Effector CD4-positive, alpha-beta T cell (primary cell): Measurements from ENCODE around the gene KCNK17. TPM values are rescaled to one million over a fixed set of nuclear protein-coding genes. Genes with fewer than 3 reads are reported as not detected.
A peak's percentile ranks its signal among the peaks of the same experiment; 100 is the strongest.

ENCODE experiments used
- DNase-seq: peaks from one replicate; pipeline ENCODE4 v3.0.0-alpha.2; 2020
- total RNA-seq: gene quantifications from one replicate; lab custom pipeline; 2026; lab: John Stamatoyannopoulos, UW

The KCNK17 gene
- total RNA-seq, result not detected

- DNase-seq, result no peak
These were observed at the start of gene KCNK17 for GRCh38 chr6:39314273-39314795. Gene KCNK17 (minus strand): TSS chr6:39314419. CDS start chr6:39314320, 99 bp downstream.

DNA sequence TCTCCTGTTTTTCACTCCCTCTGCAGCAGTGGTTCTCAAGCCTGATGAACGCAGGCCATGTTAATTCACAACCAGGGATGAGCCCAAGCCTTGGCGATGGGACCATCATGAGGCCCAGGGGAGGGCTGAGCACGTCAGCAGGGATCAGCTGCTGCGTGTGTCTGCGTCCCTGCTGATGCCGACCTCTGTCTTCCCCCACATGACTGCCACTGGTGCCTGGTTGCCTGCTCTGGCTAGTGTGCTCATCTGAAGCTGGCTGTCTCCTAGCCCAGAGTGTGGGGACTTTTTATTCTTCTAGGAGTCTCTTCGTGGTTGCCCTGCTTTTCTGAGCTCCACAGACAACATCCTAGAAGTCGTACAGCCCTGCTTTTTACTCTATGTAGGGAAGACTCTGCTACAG lies 49.1 kb upstream of the KCNK17 start:
- DNase-seq, result no peak

GRCh38 chr6:39362487-39362865 lies 48.3 kb upstream of the KCNK17 start:
- no peak for DNase-seq

GRCh38 chr6:39361657-39362486 lies 47.7 kb upstream of the KCNK17 start:
- DNase-seq, result no peak

DNA sequence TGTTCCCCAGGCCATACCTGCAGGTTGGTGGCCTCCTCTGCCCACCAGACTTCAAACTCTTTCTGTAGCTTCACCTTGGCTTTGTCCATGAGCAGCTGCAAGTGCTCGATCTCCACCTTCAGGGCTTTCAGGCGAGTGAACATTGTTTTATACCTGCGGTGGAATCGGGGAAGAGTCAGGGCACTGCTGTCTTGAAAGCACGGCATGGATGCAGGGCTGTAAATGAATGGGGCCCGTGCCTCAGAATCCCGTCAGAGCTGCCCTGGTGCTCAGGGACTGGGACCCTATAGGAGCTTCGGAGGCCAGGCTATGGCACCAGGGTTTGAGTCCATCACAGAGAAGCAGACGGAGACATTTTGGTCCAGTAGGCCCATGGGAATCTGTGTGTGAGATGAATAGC lies 46.2 kb upstream of the KCNK17 start:
- no peak for DNase-seq

- DNase-seq, result no peak
These were observed 43.9 kb upstream of the KCNK17 start for GRCh38 chr6:39357998-39358686.

DNA sequence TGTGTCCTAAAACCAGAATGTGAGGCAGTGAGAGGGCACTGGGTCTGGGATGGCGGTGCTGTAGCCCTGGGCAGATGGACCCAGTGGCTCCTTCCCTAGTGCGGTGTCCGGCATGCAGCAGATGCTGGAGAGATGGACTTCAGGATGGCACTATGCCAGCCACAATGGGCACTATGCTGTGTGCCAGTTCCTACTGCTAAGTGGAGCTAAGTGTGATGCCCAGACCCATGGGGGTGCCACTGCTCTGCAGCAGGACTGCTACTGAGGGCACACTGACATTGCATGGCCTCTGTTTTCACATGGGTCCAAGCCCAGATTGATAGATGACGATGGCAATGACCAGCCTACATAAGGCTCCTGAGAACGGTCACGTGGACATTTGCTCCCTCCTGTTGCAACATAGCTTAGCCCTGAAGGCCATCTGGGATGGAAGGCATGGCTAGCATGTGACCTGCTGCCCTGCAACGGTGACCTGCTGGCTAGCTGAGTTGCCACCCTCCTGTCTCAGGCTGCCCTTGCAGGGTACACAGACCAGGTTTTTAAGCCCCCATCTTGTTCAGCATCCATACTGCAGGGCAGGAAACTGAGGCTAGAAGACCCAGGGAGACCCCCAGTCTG lies 39.6 kb upstream of the KCNK17 start:
- no peak for DNase-seq

GRCh38 chr6:39350723-39351505 lies 36.7 kb upstream of the KCNK17 start:
- DNase-seq, result no peak

DNA sequence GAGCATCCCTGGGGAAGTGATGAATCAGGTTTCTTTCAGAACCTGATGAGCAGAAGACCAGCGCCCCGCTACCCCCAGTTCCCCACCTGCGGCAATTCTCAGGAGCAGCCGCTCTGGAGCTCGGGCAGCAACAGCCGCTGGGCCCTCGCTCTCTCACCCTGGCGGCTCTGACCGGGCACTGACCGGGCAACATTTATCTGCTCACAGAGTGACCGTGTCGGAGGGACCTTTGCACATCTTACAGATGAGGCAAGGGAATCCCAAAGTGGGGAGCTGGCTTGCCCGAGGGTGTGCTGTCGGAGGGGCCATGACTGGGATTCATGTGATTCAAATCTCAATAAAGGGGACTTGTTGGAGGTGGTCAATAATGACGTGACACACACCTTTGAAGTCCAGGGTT lies 34.5 kb upstream of the KCNK17 start:
- DNase-seq, result no peak

- DNase-seq, result peak; percentile 41
These were observed 33.8 kb upstream of the KCNK17 start for GRCh38 chr6:39347906-39348585.

GRCh38 chr6:39347206-39347605 lies 33.0 kb upstream of the KCNK17 start:
- DNase-seq, result no peak

GRCh38 chr6:39344821-39345280 lies 30.6 kb upstream of the KCNK17 start:
- no peak for DNase-seq

- DNase-seq, result no peak
These were observed 29.2 kb upstream of the KCNK17 start for GRCh38 chr6:39343396-39343870.

GRCh38 chr6:39342692-39343395 lies 28.6 kb upstream of the KCNK17 start:
- DNase-seq, result no peak

DNA sequence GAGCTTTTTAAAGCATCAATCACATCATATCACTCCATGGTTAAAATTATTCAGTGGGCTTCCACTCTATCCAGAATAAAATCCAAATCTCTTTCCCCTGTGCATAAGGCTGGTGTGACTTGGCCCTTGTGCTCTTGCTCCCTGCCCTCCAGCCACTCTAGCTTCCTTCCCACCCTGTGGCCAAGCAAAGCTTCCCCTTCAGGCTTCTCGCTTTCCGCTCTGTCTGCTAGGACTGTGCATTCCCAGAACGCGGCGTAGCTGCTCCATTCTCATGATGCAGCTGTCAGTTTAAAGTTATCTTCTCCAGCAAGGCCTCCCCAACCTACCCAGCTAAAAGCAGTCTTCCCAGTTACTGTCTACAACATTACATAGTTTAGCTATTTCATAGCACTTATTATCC lies 27.7 kb upstream of the KCNK17 start:
- DNase-seq, result no peak

GRCh38 chr6:39341352-39341751 lies 27.1 kb upstream of the KCNK17 start:
- no peak for DNase-seq

- DNase-seq, result no peak
These were observed 25.8 kb upstream of the KCNK17 start for GRCh38 chr6:39339868-39340550.

- no peak for DNase-seq
These were observed 25.1 kb upstream of the KCNK17 start for GRCh38 chr6:39339096-39339867.

DNA sequence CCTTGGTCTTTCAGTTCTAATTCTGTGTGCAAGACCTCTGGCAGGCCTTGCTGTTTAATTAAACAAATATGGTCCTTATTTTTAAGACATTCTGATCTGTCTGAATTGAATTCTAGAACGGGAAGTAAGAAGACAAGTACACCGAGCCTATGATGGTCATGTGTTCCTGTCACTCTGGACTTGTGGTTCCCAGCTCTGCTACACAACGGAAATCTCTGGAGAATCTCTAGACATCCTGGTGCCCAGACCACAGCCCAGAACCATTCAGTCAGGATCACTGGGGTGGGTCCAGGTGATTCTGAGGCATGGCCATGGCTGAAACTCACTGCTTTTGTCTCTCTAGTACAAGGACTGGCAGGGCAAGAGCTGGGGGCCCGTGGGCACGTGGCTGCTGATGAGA lies 24.2 kb upstream of the KCNK17 start:
- no peak for DNase-seq
